ENCODE results near the gene TXNL1.

Gene TXNL1

GRCh38 chr18:56569416-56569815 is 69.0 kb downstream of the TXNL1 start:
- no peak for DNase-seq (ENCODE audit: low read depth)

DNA sequence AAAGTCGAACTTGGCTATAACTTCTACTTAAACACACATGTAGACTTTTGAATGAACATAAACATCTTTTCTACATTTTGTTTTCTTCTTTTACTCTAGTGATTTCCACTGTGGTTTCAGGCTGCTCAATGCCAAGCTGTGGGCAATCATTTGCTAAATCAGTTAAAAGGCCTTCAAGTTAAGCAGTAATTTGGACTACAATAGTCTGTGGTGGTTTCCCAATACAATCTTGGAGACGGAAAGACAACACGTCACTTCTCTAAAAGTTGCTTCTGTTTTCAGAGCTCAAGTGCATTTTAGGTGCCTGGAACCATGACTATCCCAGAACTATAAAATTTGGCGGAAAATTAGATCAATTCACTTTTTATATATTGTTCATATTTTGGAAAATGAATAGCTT is 69.4 kb downstream of the TXNL1 start:
- no peak for DNase-seq (ENCODE audit: low read depth)

DNA sequence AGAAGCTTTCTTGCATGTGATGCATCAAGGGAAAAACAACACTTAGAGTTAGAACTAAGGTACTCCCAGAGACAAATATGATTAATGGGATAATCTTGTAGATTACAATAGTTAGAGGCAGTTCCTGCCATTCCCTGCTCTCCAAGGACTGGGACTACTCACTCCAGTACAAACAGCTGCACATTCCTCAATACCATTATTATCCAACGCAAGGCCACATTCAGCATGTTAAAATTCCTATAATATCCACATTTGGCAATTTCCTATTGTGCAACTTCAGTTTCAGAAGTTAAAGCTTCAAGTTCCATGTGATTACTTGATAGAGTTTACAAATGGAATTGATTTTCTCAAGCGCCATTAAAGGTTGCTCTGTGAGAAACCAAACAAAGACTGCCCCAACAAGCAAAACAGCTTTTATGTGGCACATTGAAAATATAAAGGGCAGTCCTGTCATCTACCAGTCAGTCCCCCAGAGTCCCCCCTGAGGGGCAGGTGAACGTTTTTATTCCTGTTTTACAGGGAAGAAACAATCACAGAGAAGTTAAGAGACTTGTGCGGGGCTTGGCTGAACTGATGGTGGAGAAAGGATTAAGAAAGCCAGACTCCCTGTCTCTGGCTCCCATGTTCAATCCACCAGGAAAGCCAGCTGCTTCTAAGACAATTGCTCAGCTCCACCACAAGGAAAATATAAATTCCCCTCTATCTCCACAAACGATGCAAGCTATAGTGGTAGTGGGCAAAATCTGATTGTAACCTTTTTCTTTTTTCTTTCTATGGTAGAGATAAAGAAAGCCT is 72.6 kb downstream of the TXNL1 start:
- DNase-seq (ENCODE audit: low read depth) = no peak

DNA sequence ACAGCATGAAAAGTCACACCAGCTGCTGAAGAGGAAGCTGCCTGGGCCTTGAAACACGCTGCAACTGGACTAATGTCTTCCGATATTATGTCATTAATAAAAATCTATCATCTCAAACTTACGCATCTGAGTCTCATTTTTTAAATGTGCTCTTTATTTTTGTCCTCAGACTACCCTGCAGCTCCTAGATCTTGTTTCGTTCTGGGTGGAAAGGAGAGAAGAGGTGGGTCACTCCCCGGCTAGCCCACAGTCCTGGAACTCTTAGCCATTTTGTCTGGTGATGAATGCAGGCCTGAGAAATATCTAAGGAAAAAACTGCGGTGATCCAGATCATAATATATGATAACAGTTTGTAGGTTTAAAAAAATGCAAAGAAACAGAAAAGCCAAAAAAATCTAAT is 73.3 kb downstream of the TXNL1 start:
- DNase-seq (ENCODE audit: low read depth) = no peak

DNA sequence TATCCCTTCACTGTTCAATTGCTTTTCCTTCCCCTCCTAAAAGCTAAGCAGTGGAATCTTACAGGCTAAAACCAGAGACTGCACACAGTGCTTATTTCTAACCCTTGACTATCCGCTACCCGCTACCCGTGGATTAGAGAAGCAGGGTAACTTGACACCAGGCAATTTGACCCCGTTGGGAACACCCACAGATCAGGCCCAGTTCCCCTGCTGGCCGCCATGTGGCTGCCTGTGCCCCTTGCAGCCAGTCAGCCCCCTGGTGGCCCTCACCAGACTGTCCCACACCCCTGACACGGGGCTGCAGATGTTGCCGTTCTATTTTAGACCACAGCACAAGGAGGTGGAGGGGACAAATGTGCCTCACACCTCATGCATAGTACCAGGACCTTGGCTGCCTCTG is 74.8 kb downstream of the TXNL1 start:
- no peak for DNase-seq (ENCODE audit: low read depth)

- DNase-seq (ENCODE audit: low read depth) = no peak
Measured at GRCh38 chr18:56562479-56562878, 75.9 kb downstream of the TXNL1 start.

DNA sequence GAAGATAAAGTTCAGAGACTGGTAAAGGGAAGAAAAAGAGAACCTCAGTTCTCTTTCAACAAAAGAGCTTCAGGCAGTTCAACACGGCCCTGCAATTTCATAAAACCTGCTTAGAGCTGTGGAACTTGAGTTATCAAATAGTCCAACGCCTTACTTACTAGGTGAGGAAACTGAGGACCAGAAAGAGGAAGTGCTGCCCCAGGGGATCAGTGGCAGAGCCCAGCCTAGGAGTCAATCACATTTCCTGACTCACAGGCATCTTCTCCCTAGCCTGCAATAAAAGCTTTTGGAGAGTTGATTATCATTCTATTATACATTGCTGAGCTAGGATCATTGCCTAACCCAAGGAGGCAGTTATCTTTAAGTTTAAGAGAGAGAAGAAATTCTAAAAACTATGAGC is 77.4 kb downstream of the TXNL1 start:
- DNase-seq (ENCODE audit: low read depth) = no peak

DNA sequence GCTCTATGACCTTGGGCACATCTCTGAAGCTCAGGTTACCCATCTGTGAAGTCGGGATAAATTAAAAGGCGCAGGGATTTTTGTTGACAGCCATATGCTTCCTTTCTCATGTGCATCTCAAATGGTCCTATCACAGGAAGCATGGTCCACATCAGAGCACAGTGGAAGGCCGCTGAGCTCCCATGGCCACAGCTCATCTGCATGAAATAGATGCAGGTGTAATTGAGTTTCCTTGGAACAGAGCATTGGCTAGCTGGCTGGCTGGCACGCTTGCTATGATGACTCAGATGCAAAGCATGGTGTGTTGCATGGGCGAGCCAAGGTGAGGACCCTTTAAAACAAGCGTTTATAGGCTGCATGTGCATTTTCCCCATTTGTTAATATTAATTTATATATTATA is 79.3 kb downstream of the TXNL1 start:
- DNase-seq (ENCODE audit: low read depth) = no peak

DNA sequence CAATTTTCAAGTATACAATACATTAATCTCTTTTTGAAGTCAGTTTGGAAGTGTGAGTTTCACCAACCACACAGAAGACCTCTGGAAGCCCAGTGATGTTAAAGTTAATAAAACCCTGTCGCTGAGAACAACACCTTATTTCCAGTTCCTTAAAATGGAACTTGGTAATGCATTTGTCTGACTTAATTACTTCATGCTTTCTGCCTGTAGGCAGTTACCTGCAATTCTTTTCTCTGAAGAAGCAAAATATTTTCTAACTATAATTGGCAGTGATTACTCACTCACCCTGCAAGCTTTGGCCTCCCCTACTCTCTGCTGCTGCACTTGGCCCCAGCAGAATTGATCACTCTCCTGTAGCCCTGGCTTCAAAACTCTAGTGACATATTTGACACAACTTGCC is 81.5 kb downstream of the TXNL1 start:
- DNase-seq (ENCODE audit: low read depth) = no peak

GRCh38 chr18:56550121-56550520 is 88.3 kb downstream of the TXNL1 start:
- no peak for DNase-seq (ENCODE audit: low read depth)

All from activated gamma-delta T cell treated with anti-CD3 and anti-CD28 coated beads, Interleukin-2, amount 50 U/mL, for 16 hours (primary cell).